Psoas muscle (tissue), 8 donors: ENCODE data around the gene PDE4D. TPM values are rescaled to one million over a fixed set of nuclear protein-coding genes. Genes with fewer than 3 reads are reported as not detected.
A peak's percentile ranks its signal among the peaks of the same experiment; 100 is the strongest.

Source experiments
- ATAC-seq, 4 donors: fragments of 200-7000 bp; cut with Tn5 transposase; one replicate each; pipeline ENCODE4 v1.9.1; 2020; ENCODE audit warnings: moderate library complexity in 3 of 4, mild to moderate bottlenecking in 2 of 4
- DNase-seq, 2 donors: peaks; one replicate each; pipeline ENCODE4 v3.0.0-alpha.2; 2020
- H3K27ac ChIP-seq: fragments of 200-600 bp; one replicate; pipeline ENCODE4 v1.8.0; 2022
- H3K27me3 ChIP-seq, 3 donors: fragments of 200-600 bp in 1 of 3; one replicate each; pipeline versions ENCODE4 v1.6.1 to v1.8.0; 2013 to 2022; ENCODE audit warnings: low read length in 2 of 3, mild to moderate bottlenecking in 2 of 3, moderate library complexity in 1 of 3; ENCODE audit not compliant: insufficient read depth in 3 of 3
- H3K36me3 ChIP-seq, 2 donors: fragments of 200-600 bp in 1 of 2; one replicate each; pipeline versions ENCODE4 v1.6.1 to v1.8.0; 2013 to 2022; ENCODE audit warnings: low read depth in 1 of 2, mild to moderate bottlenecking in 1 of 2, moderate library complexity in 1 of 2; ENCODE audit not compliant: insufficient read depth in 1 of 2
- H3K4me1 ChIP-seq: fragments of 200-600 bp; one replicate; pipeline ENCODE4 v1.8.0; 2022
- H3K4me3 ChIP-seq: fragments of 200-600 bp; one replicate; pipeline ENCODE4 v1.8.0; 2022; ENCODE audit warnings: mild to moderate bottlenecking
- H3K9me3 ChIP-seq: fragments of 200-600 bp; one replicate; pipeline ENCODE4 v1.8.0; 2022
- WGBS, 3 donors: extraction: QIAGEN DNeasy Blood & Tissue Kit; methylation state at CpG; one replicate each; pipeline versions ENCODE4 v1.1.6 to v1.1.7; 2013; 5-methylcytosine and 5-hydroxymethylcytosine counted together
- intact Hi-C, 2 donors: fragments of 100-400 bp; cut with DNase I; formaldehyde crosslinking; loops; one replicate each; pipeline versions ENCODE4 v1.11.0 to v1.14.2; 2022
- polyA plus RNA-seq, 3 donors: library from polyadenylated mRNA; stranded (reverse); fragments of 200-250 nt; gene quantifications; one replicate each; pipeline ENCODE4 v1.2.3, GENCODE V29; 2013
- total RNA-seq, 4 donors: library from RNA; stranded (reverse); fragmentation: NEBNext Ultra II Directional in 2 of 4; extraction: Animal tissue kit (Norgen Biotek cat#: 25700) in 2 of 4; gene quantifications; one replicate each; pipeline versions ENCODE4 v1.2.1 to v1.2.4, GENCODE V29; 2021 to 2023
- TF ChIP-seq, protein P1 (sequence below): fragments of 200-600 bp; IDR thresholded peaks from one replicate; pipeline ENCODE4 v1.8.0; 2022; ENCODE audit warnings: antibody characterized with exemption
- donor health status: healthy with polysubstance abuse.
- donor health status: DM: no; HTN: no; CAD: no; lungs with moderate emphysema.
- donor health status: Bipolar disorder and iron deficiency.
- donor health status: healthy.
- donor health status: DM: yes; HTN: yes; CAD: no.
- donor health status: DM: no; HTN: no; CAD: no.
- donor health status: DM: no; HTN: no; CAD: no.
- donor health status: DM: yes; HTN: yes; CAD: no.

PDE4D gene
- total and polyA plus RNA-seq, 7 donors, result 42.6 to 283 (median 88.7) TPM

DNA sequence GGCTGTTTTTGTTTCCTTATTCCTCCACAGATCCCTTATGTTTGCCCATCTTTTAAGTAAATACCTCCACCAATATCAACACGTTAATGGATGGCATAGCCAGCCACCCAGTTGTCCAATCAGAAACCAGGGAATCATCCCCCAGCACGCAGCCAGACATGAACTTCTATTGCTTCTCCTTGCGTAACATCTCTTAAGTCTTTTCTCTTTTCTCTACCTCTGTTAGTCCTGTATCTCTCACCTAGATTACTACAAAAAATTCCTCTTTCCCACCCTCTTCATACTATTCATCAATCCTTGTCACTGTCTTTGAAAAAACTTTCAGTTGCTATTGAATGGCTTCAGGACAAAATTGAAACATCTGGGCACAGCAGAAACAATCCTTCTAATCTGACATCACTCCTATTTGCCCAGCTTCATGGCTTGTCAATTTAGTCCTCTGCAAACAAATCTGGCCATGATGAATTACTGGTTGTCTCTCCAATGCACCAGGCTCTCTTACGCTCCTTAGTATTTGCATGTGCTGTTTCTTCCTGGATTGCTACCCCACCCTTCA, 961.4 kb downstream of the PDE4D start:
- no peak for DNase-seq
- Histone ChIP-seq H3K27ac (no peak overlapping the region), H3K4me3 (no peak overlapping the region), H3K36me3 (no peaks in the 10 kb centered on the region), H3K27me3 (no peaks in the 10 kb centered on the region), H3K9me3 (no peaks in the 10 kb centered on the region), H3K4me1 (no peaks in the 10 kb centered on the region)
- intact Hi-C loops, result loop anchor here in 1 of 2 donors (5.0 kb wide), 1 partner anchor 35 kb away; no protein-coding TSS in a partner anchor
- TF ChIP-seq, protein P1, sequence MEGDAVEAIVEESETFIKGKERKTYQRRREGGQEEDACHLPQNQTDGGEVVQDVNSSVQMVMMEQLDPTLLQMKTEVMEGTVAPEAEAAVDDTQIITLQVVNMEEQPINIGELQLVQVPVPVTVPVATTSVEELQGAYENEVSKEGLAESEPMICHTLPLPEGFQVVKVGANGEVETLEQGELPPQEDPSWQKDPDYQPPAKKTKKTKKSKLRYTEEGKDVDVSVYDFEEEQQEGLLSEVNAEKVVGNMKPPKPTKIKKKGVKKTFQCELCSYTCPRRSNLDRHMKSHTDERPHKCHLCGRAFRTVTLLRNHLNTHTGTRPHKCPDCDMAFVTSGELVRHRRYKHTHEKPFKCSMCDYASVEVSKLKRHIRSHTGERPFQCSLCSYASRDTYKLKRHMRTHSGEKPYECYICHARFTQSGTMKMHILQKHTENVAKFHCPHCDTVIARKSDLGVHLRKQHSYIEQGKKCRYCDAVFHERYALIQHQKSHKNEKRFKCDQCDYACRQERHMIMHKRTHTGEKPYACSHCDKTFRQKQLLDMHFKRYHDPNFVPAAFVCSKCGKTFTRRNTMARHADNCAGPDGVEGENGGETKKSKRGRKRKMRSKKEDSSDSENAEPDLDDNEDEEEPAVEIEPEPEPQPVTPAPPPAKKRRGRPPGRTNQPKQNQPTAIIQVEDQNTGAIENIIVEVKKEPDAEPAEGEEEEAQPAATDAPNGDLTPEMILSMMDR, result no peak
- no peak for ATAC-seq
- WGBS, 3 donors, result 67 to 95% (median 70%) methylated on average over 4 of the region's 4 CpGs

DNA sequence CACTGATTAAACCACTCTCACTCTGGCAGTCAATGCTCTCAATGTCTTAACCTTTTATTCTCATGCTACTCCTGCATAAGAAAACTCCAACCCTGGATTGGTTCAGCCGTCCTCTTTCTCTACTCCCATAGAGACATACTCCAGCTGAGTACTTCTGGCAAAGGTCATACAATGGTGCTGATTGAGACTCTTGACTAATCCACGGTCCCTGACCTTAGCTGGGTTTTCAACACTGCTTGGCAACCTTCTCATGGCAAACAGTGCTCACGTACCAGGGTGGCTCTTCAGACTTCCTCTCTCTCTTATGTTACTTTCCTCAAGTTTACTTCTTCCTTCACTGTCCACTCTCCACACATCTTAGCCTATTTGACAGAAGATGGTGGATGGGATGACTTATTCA, 963.0 kb downstream of the PDE4D start:
- ATAC-seq (peak in 3 of 4 donors; percentile 26 to 45 (median 27)), DNase-seq (no peak)
- H3K4me3 ChIP-seq, result no peak overlapping the region
- intact Hi-C loops, result loop anchor here in 1 of 2 donors (5.0 kb wide), 1 partner anchor 37 kb away; no protein-coding TSS in a partner anchor
- H3K36me3 ChIP-seq, result no peaks in the 10 kb centered on the region
- 62 to 67% (median 67%) methylated on average over 3 of the region's 3 CpGs for WGBS, 3 donors
- no peaks in the 10 kb centered on the region for H3K27me3 ChIP-seq
- TF ChIP-seq, protein P1, result no peak
- H3K27ac ChIP-seq, result no peak overlapping the region
- peaks cover 14% of the 10 kb centered on the region for H3K4me1 ChIP-seq
- H3K9me3 ChIP-seq, result no peaks in the 10 kb centered on the region

DNA sequence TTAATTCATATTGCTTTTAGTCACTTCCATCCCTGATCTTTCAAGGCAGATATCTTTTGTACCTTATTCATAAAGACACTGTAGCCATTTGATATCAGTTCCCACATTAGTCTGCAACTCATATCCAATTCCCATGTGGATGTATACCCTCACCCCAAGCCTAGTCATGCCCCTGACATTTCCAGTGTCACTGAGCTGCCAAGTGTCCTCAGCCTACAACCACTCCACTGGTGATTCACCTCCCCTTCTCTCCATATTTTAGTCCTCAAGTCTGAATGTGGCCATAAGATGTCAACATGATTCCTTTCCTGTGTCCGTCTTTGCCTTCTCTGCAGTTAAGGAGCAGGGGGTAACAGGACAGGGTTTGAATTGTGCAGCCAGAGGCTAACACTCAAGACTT, 963.8 kb downstream of the PDE4D start:
- DNase-seq, result no peak
- Histone ChIP-seq H3K9me3 (no peaks in the 10 kb centered on the region), H3K27me3 (no peaks in the 10 kb centered on the region), H3K4me3 (no peak overlapping the region), H3K36me3 (no peaks in the 10 kb centered on the region), H3K4me1 (peaks cover 17% of the 10 kb centered on the region), H3K27ac (no peak overlapping the region)
- 88 to 100% (median 92%) methylated on average over 1 of the region's 1 CpG for WGBS, 3 donors
- TF ChIP-seq, protein P1, result no peak
- peak in 3 of 4 donors; percentile 48 to 69 (median 64) for ATAC-seq
- intact Hi-C loops, result loop anchor here in 1 of 2 donors (5.0 to 10.0 kb wide), 2 partner anchors 38 to 75 kb away; no protein-coding TSS in a partner anchor

DNA sequence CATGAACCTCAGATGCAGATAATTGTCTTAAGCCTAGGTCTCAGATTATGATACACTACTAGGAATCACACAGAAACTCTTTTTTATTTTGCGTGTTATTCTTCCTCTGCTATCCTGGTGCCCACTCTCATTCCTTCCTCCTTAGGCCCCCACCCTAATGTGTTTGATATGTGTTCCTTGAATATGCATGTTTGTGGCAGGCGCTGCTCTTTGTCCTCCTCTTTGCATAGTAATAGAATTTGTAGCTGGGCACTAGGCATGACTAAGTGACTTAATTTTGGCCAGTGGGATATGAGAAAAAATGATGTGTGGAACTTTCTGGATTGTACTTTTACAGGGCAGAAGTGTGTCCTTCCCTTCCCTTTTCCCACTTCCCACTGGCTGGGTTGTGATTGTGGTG, 965.6 kb downstream of the PDE4D start:
- Histone ChIP-seq H3K4me3 (no peak overlapping the region), H3K27me3 (no peaks in the 10 kb centered on the region), H3K9me3 (no peaks in the 10 kb centered on the region), H3K4me1 (peaks cover 28% of the 10 kb centered on the region), H3K36me3 (no peaks in the 10 kb centered on the region), H3K27ac (no peak overlapping the region)
- 95 to 97% (median 95%) methylated on average over 2 of the region's 2 CpGs for WGBS, 3 donors
- intact Hi-C loops, result loop anchor here in 1 of 2 donors (10.0 kb wide), 1 partner anchor 77 kb away; no protein-coding TSS in a partner anchor
- ATAC-seq (no peak), DNase-seq (no peak)
- TF ChIP-seq, protein P1, result no peak
